Naive thymus-derived CD4-positive, alpha-beta T cell (primary cell): Measurements from ENCODE around the gene SAFB2. TPM values are rescaled to one million over a fixed set of nuclear protein-coding genes. Genes with fewer than 3 reads are reported as not detected.

ENCODE experiments used
- ATAC-seq: fragments of 150-1000 bp; cut with Tn5 transposase; 2 replicates; pipeline ENCODE4 v1.10.0; 2021; ENCODE audit warnings: mild to moderate bottlenecking, moderate library complexity
- CTCF ChIA-PET: fragments of 350-600 bp; sonication (Branson Sonifier 250); formaldehyde crosslinking; loops from one replicate; lab custom pipeline; 2021; ENCODE audit warnings: antibody characterized with exemption; lab: Charles Lee
- POLR2A ChIA-PET: fragments of 350-600 bp; sonication (Branson Sonifier 250); formaldehyde crosslinking; loops from one replicate; lab custom pipeline; 2021; ENCODE audit warnings: antibody characterized with exemption, inconsistent platforms; lab: Charles Lee
- DNase-seq, 9 donors: peaks; one replicate each; pipeline versions ENCODE4 v3.0.0 to v3.0.0-alpha.2; 2020 to 2022; ENCODE audit warnings: mixed read lengths in 1 of 9
- H3K27ac ChIP-seq: one replicate; pipeline ENCODE4 v1.7.0; 2013; ENCODE audit warnings: mild to moderate bottlenecking, low read depth, low read length, moderate library complexity
- H3K27me3 ChIP-seq, 2 donors: one replicate each; pipeline ENCODE4 v1.7.0; 2013; ENCODE audit warnings: low read length in 2 of 2, mild to moderate bottlenecking in 2 of 2, moderate library complexity in 2 of 2; ENCODE audit not compliant: control insufficient read depth in 2 of 2, insufficient read depth in 2 of 2
- H3K36me3 ChIP-seq, 3 experiments: 1 replicate in 2 of 3; 2 replicates in 1 of 3; pipeline ENCODE4 v1.7.0; 2013; ENCODE audit warnings: low read length in 3 of 3, mild to moderate bottlenecking in 3 of 3, moderate library complexity in 1 of 3; ENCODE audit not compliant: insufficient read depth in 3 of 3, control insufficient read depth in 2 of 3
- H3K4me1 ChIP-seq, 2 donors: one replicate each; pipeline ENCODE4 v1.7.0; 2013; ENCODE audit warnings: low read length in 2 of 2, mild to moderate bottlenecking in 2 of 2, moderate library complexity in 1 of 2; ENCODE audit not compliant: control insufficient read depth in 2 of 2, insufficient read depth in 2 of 2
- H3K4me3 ChIP-seq: 2 replicates; pipeline ENCODE4 v1.7.0; 2013; ENCODE audit warnings: mild to moderate bottlenecking, low read length
- H3K9me3 ChIP-seq, 3 experiments: 1 replicate in 2 of 3; 2 replicates in 1 of 3; pipeline ENCODE4 v1.7.0; 2013; ENCODE audit warnings: low read length in 3 of 3; ENCODE audit not compliant: control insufficient read depth in 2 of 3
- H3K27ac Mint-ChIP-seq, 9 donors: one replicate each; pipeline ENCODE4 v1.8.0; 2020 to 2022; ENCODE audit warnings: mixed read lengths in 9 of 9, mild to moderate bottlenecking in 8 of 9, moderate library complexity in 5 of 9, inconsistent platforms in 2 of 9
- H3K27me3 Mint-ChIP-seq, 5 donors: one replicate each; pipeline ENCODE4 v1.8.0; 2021 to 2022; ENCODE audit warnings: mixed read lengths in 5 of 5, mild to moderate bottlenecking in 1 of 5
- H3K36me3 Mint-ChIP-seq, 5 donors: one replicate each; pipeline ENCODE4 v1.8.0; 2020 to 2022; ENCODE audit warnings: mixed read lengths in 5 of 5, mild to moderate bottlenecking in 3 of 5, inconsistent platforms in 1 of 5
- H3K4me1 Mint-ChIP-seq, 7 donors: one replicate each; pipeline ENCODE4 v1.8.0; 2020 to 2022; ENCODE audit warnings: mixed read lengths in 7 of 7, mild to moderate bottlenecking in 3 of 7, inconsistent platforms in 1 of 7
- H3K4me3 Mint-ChIP-seq, 10 donors: one replicate each; pipeline ENCODE4 v1.8.0; 2020 to 2022; ENCODE audit warnings: mild to moderate bottlenecking in 10 of 10, mixed read lengths in 10 of 10, moderate library complexity in 6 of 10, inconsistent platforms in 2 of 10
- H3K9me3 Mint-ChIP-seq, 11 donors: one replicate each; pipeline ENCODE4 v1.8.0; 2020 to 2022; ENCODE audit warnings: mixed read lengths in 11 of 11, mild to moderate bottlenecking in 4 of 11, inconsistent platforms in 1 of 11, moderate library complexity in 1 of 11
- intact Hi-C, 2 donors: fragments of 100-400 bp; cut with micrococcal nuclease; formaldehyde crosslinking; loops; one replicate each; pipeline ENCODE4 v1.15.1; 2023
- polyA plus RNA-seq, 2 donors: library from polyadenylated mRNA; unstranded; fragments of 300-500 nt; fragmentation: Illumina TruSeq; gene quantifications; one replicate each; pipeline ENCODE4 v1.2.3, GENCODE V29; 2021
- total RNA-seq, 6 experiments: library from RNA in 5 of 6; stranded (reverse) in 5 of 6; gene quantifications; 1 replicate in 5 of 6; 2 replicates in 1 of 6; pipeline ENCODE4 v1.2.3 and lab custom pipeline; 2021 to 2026

The SAFB2 gene
- total and polyA plus RNA-seq, 7 experiments from 2014 or later, result 28.5 to 250 (median 222) TPM

- DNase-seq (no peak), ATAC-seq (no peak)
- ChIA-PET CTCF (interaction anchor here (0.6 kb wide), 1 partner anchor 688 kb away, joined by 3 read pairs; no protein-coding TSS in a partner anchor), POLR2A (no interaction called here)
- Mint-ChIP-seq H3K4me1 (peaks cover 0 to 2% (median 0%) of the 10 kb centered on the region in 7 donors), H3K27ac (no peak overlapping the region), H3K4me3 (no peak overlapping the region), H3K36me3 (peaks cover 0 to 8% (median 6%) of the 10 kb centered on the region in 5 donors), H3K9me3 (peaks cover 0 to 21% (median 8%) of the 10 kb centered on the region in 11 donors), H3K27me3 (peaks cover 0 to 46% (median 30%) of the 10 kb centered on the region in 5 donors)
- intact Hi-C loops, result no loop called here
- Histone ChIP-seq H3K9me3 (peaks cover 0 to 11% (median 0%) of the 10 kb centered on the region in 3 experiments), H3K27me3 (no peaks in the 10 kb centered on the region), H3K27ac (no peak overlapping the region), H3K36me3 (peaks cover 0 to 3% (median 0%) of the 10 kb centered on the region in 3 experiments), H3K4me1 (no peaks in the 10 kb centered on the region), H3K4me3 (no peak overlapping the region)
Observed at GRCh38 chr19:5557691-5558090, 64.9 kb downstream of the SAFB2 start.

GRCh38 chr19:5554828-5555227 is 67.7 kb downstream of the SAFB2 start:
- ATAC-seq (no peak), DNase-seq (no peak)
- Histone ChIP-seq H3K27me3 (no peaks in the 10 kb centered on the region), H3K4me3 (no peak overlapping the region), H3K27ac (no peak overlapping the region), H3K9me3 (no peaks in the 10 kb centered on the region), H3K4me1 (no peaks in the 10 kb centered on the region), H3K36me3 (no peaks in the 10 kb centered on the region)
- intact Hi-C loops, result no loop called here
- CTCF ChIA-PET, result no interaction called here
- POLR2A ChIA-PET, result no interaction called here
- H3K4me1 Mint-ChIP-seq, result no peaks in the 10 kb centered on the region
- peaks cover 0 to 4% (median 0%) of the 10 kb centered on the region in 11 donors for H3K9me3 Mint-ChIP-seq
- peaks cover 3 to 35% (median 25%) of the 10 kb centered on the region in 5 donors for H3K27me3 Mint-ChIP-seq
- no peak overlapping the region for H3K4me3 Mint-ChIP-seq
- H3K36me3 Mint-ChIP-seq, result peaks cover 0 to 4% (median 0%) of the 10 kb centered on the region in 5 donors
- no peak overlapping the region for H3K27ac Mint-ChIP-seq

- Mint-ChIP-seq H3K27ac (no peak overlapping the region), H3K9me3 (peaks cover 0 to 4% (median 0%) of the 10 kb centered on the region in 11 donors), H3K27me3 (peaks cover 3 to 35% (median 27%) of the 10 kb centered on the region in 5 donors), H3K4me1 (no peaks in the 10 kb centered on the region), H3K4me3 (no peak overlapping the region), H3K36me3 (peaks cover 0 to 4% (median 0%) of the 10 kb centered on the region in 5 donors)
- Histone ChIP-seq H3K36me3 (no peaks in the 10 kb centered on the region), H3K9me3 (no peaks in the 10 kb centered on the region), H3K4me3 (no peak overlapping the region), H3K4me1 (no peaks in the 10 kb centered on the region), H3K27ac (no peak overlapping the region), H3K27me3 (no peaks in the 10 kb centered on the region)
- ATAC-seq, result no peak
- POLR2A ChIA-PET, result no interaction called here
- intact Hi-C loops, result no loop called here
- CTCF ChIA-PET, result no interaction called here
- DNase-seq, result no peak
Observed at GRCh38 chr19:5553892-5554291, 68.7 kb downstream of the SAFB2 start.

- CTCF ChIA-PET, result no interaction called here
- no peaks in the 10 kb centered on the region for H3K27me3 ChIP-seq
- peaks cover 0 to 4% (median 0%) of the 10 kb centered on the region in 7 donors for H3K4me1 Mint-ChIP-seq
- no peak overlapping the region for H3K27ac Mint-ChIP-seq
- POLR2A ChIA-PET, result no interaction called here
- intact Hi-C loops, result no loop called here
- H3K9me3 Mint-ChIP-seq, result no peaks in the 10 kb centered on the region
- DNase-seq (peak in 2 of 9 donors; percentile 8 to 30), ATAC-seq (no peak)
- peaks cover 0 to 15% (median 4%) of the 10 kb centered on the region in 5 donors for H3K27me3 Mint-ChIP-seq
- no peaks in the 10 kb centered on the region for H3K36me3 ChIP-seq
- no peak overlapping the region for H3K27ac ChIP-seq
- H3K9me3 ChIP-seq, result no peaks in the 10 kb centered on the region
- H3K4me1 ChIP-seq, result no peaks in the 10 kb centered on the region
- peak overlapping the region in 2 of 10 donors; percentile 46 to 50 for H3K4me3 Mint-ChIP-seq
- H3K36me3 Mint-ChIP-seq, result no peaks in the 10 kb centered on the region
- H3K4me3 ChIP-seq, result no peak overlapping the region
Observed at GRCh38 chr19:5547881-5548280, 74.7 kb downstream of the SAFB2 start.

- Histone ChIP-seq H3K27me3 (no peaks in the 10 kb centered on the region), H3K36me3 (no peaks in the 10 kb centered on the region), H3K4me1 (no peaks in the 10 kb centered on the region), H3K4me3 (no peak overlapping the region), H3K9me3 (no peaks in the 10 kb centered on the region), H3K27ac (no peak overlapping the region)
- DNase-seq, result no peak
- Mint-ChIP-seq H3K4me3 (no peak overlapping the region), H3K4me1 (peaks cover 0 to 4% (median 0%) of the 10 kb centered on the region in 7 donors), H3K36me3 (no peaks in the 10 kb centered on the region), H3K27ac (no peak overlapping the region), H3K9me3 (no peaks in the 10 kb centered on the region), H3K27me3 (peaks cover 0 to 8% (median 4%) of the 10 kb centered on the region in 5 donors)
- ChIA-PET CTCF (no interaction called here), POLR2A (interaction anchor here (0.6 kb wide), 1 partner anchor 52 kb away, joined by 5 read pairs; no protein-coding TSS in a partner anchor)
- no peak for ATAC-seq
- intact Hi-C loops, result no loop called here
Observed at GRCh38 chr19:5545984-5546383, 76.6 kb downstream of the SAFB2 start.

GRCh38 chr19:5545051-5545450 is 77.5 kb downstream of the SAFB2 start:
- ChIA-PET CTCF (no interaction called here), POLR2A (no interaction called here)
- peaks cover 0 to 8% (median 5%) of the 10 kb centered on the region in 5 donors for H3K27me3 Mint-ChIP-seq
- H3K9me3 Mint-ChIP-seq, result no peaks in the 10 kb centered on the region
- H3K4me1 Mint-ChIP-seq, result peaks cover 0 to 4% (median 0%) of the 10 kb centered on the region in 7 donors
- no peak overlapping the region for H3K4me3 Mint-ChIP-seq
- Histone ChIP-seq H3K9me3 (no peaks in the 10 kb centered on the region), H3K4me1 (no peaks in the 10 kb centered on the region), H3K4me3 (no peak overlapping the region), H3K36me3 (no peaks in the 10 kb centered on the region), H3K27me3 (no peaks in the 10 kb centered on the region), H3K27ac (no peak overlapping the region)
- no peak for DNase-seq
- no peak for ATAC-seq
- intact Hi-C loops, result no loop called here
- no peak overlapping the region for H3K27ac Mint-ChIP-seq
- no peaks in the 10 kb centered on the region for H3K36me3 Mint-ChIP-seq

GRCh38 chr19:5542665-5543064 is 79.9 kb downstream of the SAFB2 start:
- H3K9me3 Mint-ChIP-seq, result no peaks in the 10 kb centered on the region
- H3K4me3 Mint-ChIP-seq, result no peak overlapping the region
- ChIA-PET POLR2A (no interaction called here), CTCF (no interaction called here)
- H3K36me3 Mint-ChIP-seq, result no peaks in the 10 kb centered on the region
- intact Hi-C loops, result no loop called here
- Histone ChIP-seq H3K27ac (no peak overlapping the region), H3K36me3 (no peaks in the 10 kb centered on the region), H3K9me3 (no peaks in the 10 kb centered on the region), H3K4me3 (no peak overlapping the region), H3K4me1 (no peaks in the 10 kb centered on the region), H3K27me3 (peaks cover 0 to 2% of the 10 kb centered on the region in 2 donors)
- H3K4me1 Mint-ChIP-seq, result no peaks in the 10 kb centered on the region
- DNase-seq, result no peak
- H3K27ac Mint-ChIP-seq, result no peak overlapping the region
- H3K27me3 Mint-ChIP-seq, result peaks cover 0 to 19% (median 11%) of the 10 kb centered on the region in 5 donors
- no peak for ATAC-seq
